ENCODE measurements around the gene BST1. TPM values are rescaled to one million over a fixed set of nuclear protein-coding genes. Genes with fewer than 3 reads are reported as not detected.

The BST1 gene
- total and polyA plus RNA-seq, 2 of the 8 experiments (the other 6 are each of a cell fraction or from before 2014, with no cell fraction given): 0.52 to 0.54 TPM

DNA sequence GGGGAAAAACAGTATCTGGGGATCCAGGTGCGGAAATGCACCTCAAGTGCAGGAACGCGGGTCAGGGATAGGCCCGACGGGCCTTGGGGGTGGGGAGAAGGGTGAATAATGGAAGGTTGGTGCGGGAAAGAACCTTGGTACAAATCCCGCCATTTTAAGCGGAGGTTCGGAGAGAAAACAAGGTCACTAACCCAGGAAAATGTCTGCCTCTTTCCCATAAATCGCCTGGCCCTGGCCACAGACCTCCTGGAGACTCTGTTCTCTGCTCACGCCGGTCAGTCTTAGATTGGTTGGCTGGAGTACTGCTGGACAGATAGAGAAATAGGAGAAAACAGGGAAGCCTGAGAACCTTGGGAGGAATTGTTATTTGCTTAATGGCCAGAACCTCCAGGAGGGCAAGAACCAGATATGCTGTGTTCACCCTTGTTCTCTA lies 46.8 kb upstream of the BST1 start:
- Histone ChIP-seq H3K79me2 (ENCODE audit: control insufficient read depth in 1 of 2, insufficient read depth in 2 of 2, low read length in 2 of 2) (peaks cover 0 to 33% of the 10 kb centered on the region in 2 experiments; a peak in 2 of 4 replicates), H3K4ac (replicated peaks; ENCODE audit: insufficient read length, low read depth, low read length) (no peak overlapping the region), H2AK5ac (ENCODE audit: low read depth, low read length) (0 out of 2 replicates have a peak overlapping the region, but pooled peaks have one; percentile 49), H3K23me2 (ENCODE audit: low read depth, low read length) (peaks cover 7% of the 10 kb centered on the region), H2BK5ac (ENCODE audit: low read depth, low read length) (peak overlapping the region; percentile 99), H3K79me1 (ENCODE audit: low read depth, low read length) (no peaks in the 10 kb centered on the region), H3K14ac (ENCODE audit: insufficient read length) (no peak overlapping the region), H3K27me3 (replicated peaks in 1 of 4; ENCODE audit: control insufficient read depth in 3 of 4, extremely low read depth in 1 of 4, insufficient read depth in 3 of 4, low read length in 3 of 4) (no peaks in the 10 kb centered on the region), H3K27ac (ENCODE audit: low read depth, low read length) (peak overlapping the region; percentile 100), H3K4me3 (ENCODE audit: extremely low read depth in 1 of 4, insufficient read depth in 2 of 4, low read depth in 3 of 4, low read length in 4 of 4) (peak overlapping the region; percentile 63 to 88 (median 86)), H3K23ac (ENCODE audit: insufficient read length) (no peak overlapping the region), H2BK20ac (ENCODE audit: low read length) (no peak overlapping the region), H3K9ac (replicated peaks in 1 of 4; ENCODE audit: extremely low read depth in 1 of 4, low read depth in 3 of 4, low read length in 3 of 4) (peak overlapping the region; percentile 52 to 99 (median 98)), H3K18ac (ENCODE audit: extremely low read depth, low read length) (peak overlapping the region; percentile 100), H2BK120ac (replicated peaks; ENCODE audit: low read depth, low read length) (peak overlapping the region; percentile 16), H4K8ac (ENCODE audit: extremely low read depth, insufficient read depth, low read length) (peak overlapping the region; percentile 100; the same call in 1 of the 2 replicates), H2AFZ (ENCODE audit: low read length) (peak overlapping the region; percentile 100; the same call in 1 of the 2 replicates), H3K9me3 (ENCODE audit: insufficient read depth in 2 of 2, low read depth in 1 of 2, low read length in 1 of 2) (no peaks in the 10 kb centered on the region), H2BK12ac (ENCODE audit: low read depth, low read length) (peak overlapping the region; percentile 22; the same call in 1 of the 2 replicates), H2BK15ac (ENCODE audit: low read length) (no peak overlapping the region), H3K4me1 (replicated peaks in 1 of 4; ENCODE audit: control insufficient read depth in 3 of 4, insufficient read depth in 4 of 4, low read length in 3 of 4) (peaks cover 2 to 9% (median 5%) of the 10 kb centered on the region in 4 experiments; a peak in 5 of 7 replicates), H4K20me1 (replicated peaks in 1 of 2; ENCODE audit: control insufficient read depth in 1 of 2, insufficient read depth in 2 of 2, low read length in 2 of 2) (no peaks in the 10 kb centered on the region), H3K4me2 (ENCODE audit: insufficient read depth in 1 of 2, low read depth in 2 of 2, low read length in 2 of 2) (peak overlapping the region; percentile 95 to 98), H4K91ac (replicated peaks; ENCODE audit: insufficient read length, low read length) (peak overlapping the region; percentile 98), H4K5ac (ENCODE audit: insufficient read length, low read depth, low read length) (peak overlapping the region; percentile 90), H3K36me3 (ENCODE audit: control insufficient read depth in 2 of 4, insufficient read depth in 4 of 4, low read length in 3 of 4) (peaks cover 0 to 3% (median 0%) of the 10 kb centered on the region in 4 experiments; a peak in 1 of 8 replicates), H3K56ac (replicated peaks; ENCODE audit: insufficient read length, low read depth, low read length) (peak overlapping the region; percentile 97)
- ChIA-PET CTCF (ENCODE audit: partially characterized antibody) (interaction anchor here (0.9 kb wide), 1 partner anchor 11 kb away, joined by 3 read pairs; no protein-coding TSS in a partner anchor), POLR2A (ENCODE audit: partially characterized antibody) (interaction anchor here (0.6 to 6.9 kb wide), 15 partner anchors 9 to 1969 kb away, joined by 3 to 64 read pairs (median 6); partner anchors contain the start of genes CC2D2A and FAM200B)
- FAIRE-seq (no peak), DNase-seq (ENCODE audit: low read depth in 1 of 2, low spot score in 2 of 2) (peak in 1 of 2 experiments; percentile 75)
- TF ChIP-seq TAF1 (IDR thresholded peaks at IDR 0.05; ENCODE audit: low read depth, low read length) (0 out of 2 replicates have a peak, but pooled peaks have one; percentile 5), TBP (IDR thresholded peaks at IDR 0.05; ENCODE audit: low read depth, low read length) (0 out of 2 replicates have a peak, but pooled peaks have one; percentile 17), CREB1 (IDR thresholded peaks at IDR 0.05) (0 out of 2 replicates have a peak, but pooled peaks have one; percentile 19), EZH2 (IDR thresholded peaks at IDR 0.05; ENCODE audit: low read depth, low read length, severe bottlenecking) (no peak), EP300 (IDR thresholded peaks at IDR 0.05; ENCODE audit: borderline replicate concordance in 1 of 2, low read depth in 2 of 2, low read length in 2 of 2) (no peak), POLR2AphosphoS5 (IDR thresholded peaks at IDR 0.05; ENCODE audit: low read depth, low read length) (peak; percentile 9; the same call in 1 of the 2 replicates), YY1 (IDR thresholded peaks at IDR 0.05; ENCODE audit: low read depth, low read length) (peak; percentile 93), E2F6 (IDR thresholded peaks at IDR 0.05) (peak; percentile 80), SP1 (IDR thresholded peaks at IDR 0.05; ENCODE audit: low read depth, low read length) (0 out of 2 replicates have a peak, but pooled peaks have one; percentile 22)
- 53% methylated on average over 12 of the region's 12 CpGs; no CpG with 5 or more reads in 1 of the 2 experiments for WGBS, 2 experiments (ENCODE audit: extremely low coverage in 1 of 2, insufficient coverage in 1 of 2, insufficient read length in 1 of 2, insufficient replicate concordance in 2 of 2, low coverage in 1 of 2, low lambda C conversion rate in 2 of 2, missing lambda C conversion rate in 1 of 2)
